ENCODE measurements around the gene RIMS1. TPM values are rescaled to one million over a fixed set of nuclear protein-coding genes. Genes with fewer than 3 reads are reported as not detected.

Gene RIMS1
- total and polyA plus RNA-seq, 2 donors (not counting 3 experiments of a cell fraction or from before 2014, with no cell fraction given), result 0.15 TPM; not detected in 1

DNA sequence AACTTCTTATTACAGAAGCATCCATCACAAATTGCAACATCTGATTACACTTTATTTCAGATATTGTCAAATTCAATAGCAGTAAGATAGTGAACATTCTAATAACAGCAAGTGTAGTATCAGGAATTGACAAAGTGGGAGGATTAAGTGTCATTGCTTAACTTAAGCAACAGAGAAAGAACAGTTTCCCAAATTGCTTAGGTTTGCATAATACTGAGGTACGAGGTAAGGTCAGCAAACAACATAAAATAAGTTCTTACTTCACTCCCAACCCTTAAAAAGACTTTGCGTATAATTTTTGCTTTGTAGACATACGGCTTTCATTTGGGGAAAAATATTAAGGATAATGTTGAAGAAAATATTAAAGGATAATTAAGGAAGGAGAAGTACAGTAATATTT is 163.0 kb downstream of the RIMS1 start:
- no TSS peak for BruUV-seq (replicated peaks)
- Histone ChIP-seq H3K4me3 (replicated peaks in 1 of 3; ENCODE audit: insufficient read depth in 1 of 3, low read depth in 1 of 3, low read length in 3 of 3) (no peak overlapping the region), H3K9ac (replicated peaks; ENCODE audit: extremely low read depth, insufficient read depth, low read length) (no peak overlapping the region), H3K27ac (ENCODE audit: insufficient read depth, low read depth, low read length) (no peak overlapping the region), H3K36me3 (ENCODE audit: control insufficient read depth in 2 of 2, extremely low read depth in 1 of 2, insufficient read depth in 2 of 2, low read length in 2 of 2) (no peaks in the 10 kb centered on the region), H3K9me1 (replicated peaks; ENCODE audit: control insufficient read depth, extremely low read depth, insufficient read depth, low read length) (no peaks in the 10 kb centered on the region), H3K4me2 (ENCODE audit: insufficient read depth, low read length) (no peak overlapping the region), H2AFZ (ENCODE audit: low read depth, low read length) (no peak overlapping the region), H3K27me3 (ENCODE audit: control insufficient read depth in 2 of 2, insufficient read depth in 2 of 2, low read length in 2 of 2) (no peaks in the 10 kb centered on the region), H3K79me2 (ENCODE audit: control insufficient read depth, insufficient read depth, low read length) (no peaks in the 10 kb centered on the region), H3K9me3 (replicated peaks; ENCODE audit: control insufficient read depth, insufficient read depth, low read length) (no peaks in the 10 kb centered on the region), H3K4me1 (ENCODE audit: control insufficient read depth, extremely low read depth, insufficient read depth, low read length) (no peaks in the 10 kb centered on the region), H4K20me1 (replicated peaks; ENCODE audit: control insufficient read depth, extremely low read depth, insufficient read depth, low read length) (no peaks in the 10 kb centered on the region)
- intact Hi-C loops (cut with micrococcal nuclease), result no loop called here
- no peak for TF ChIP-seq JUN (IDR thresholded peaks at IDR 0.05; ENCODE audit: borderline replicate concordance, insufficient read depth, insufficient read length, low read depth)
- TF ChIP-seq POLR2AphosphoS5 (IDR thresholded peaks at IDR 0.05; ENCODE audit: insufficient read depth, low read depth, low read length), result no peak
- no peak for TF ChIP-seq GATA2 (IDR thresholded peaks at IDR 0.05; ENCODE audit: insufficient read depth, insufficient read length, low read depth, low read length)
- no peak for TF ChIP-seq CTCF (IDR thresholded peaks at IDR 0.05; ENCODE audit: extremely low read depth in 1 of 2, insufficient read depth in 1 of 2, low read depth in 1 of 2, low read length in 2 of 2)
- no peak for TF ChIP-seq EZH2 (IDR thresholded peaks at IDR 0.05; ENCODE audit: borderline replicate concordance, low read depth, low read length, severe bottlenecking)
- no peak for TF ChIP-seq MYC (IDR thresholded peaks at IDR 0.05; ENCODE audit: low read depth, low read length)
- TF ChIP-seq MAX (IDR thresholded peaks at IDR 0.05; ENCODE audit: insufficient read depth, insufficient read length), result no peak
- TF ChIP-seq FOS (IDR thresholded peaks at IDR 0.05; ENCODE audit: borderline replicate concordance, insufficient read depth, low read length), result no peak
- TF ChIP-seq POLR2A (IDR thresholded peaks at IDR 0.05; ENCODE audit: low read depth, low read length), result no peak
- DNase-seq (ENCODE audit: low read depth, low spot score) (no peak), FAIRE-seq (no peak)
- POLR2A ChIA-PET, result no interaction called here
- dilution Hi-C loops (cut with MboI; ENCODE audit: extremely low pct_ligation_motif_present, low sequenced_read_pairs), result no loop called here
- CTCF ChIA-PET, result no interaction called here
